Endometrial microvascular endothelial cells (primary cell): Measurements from ENCODE around the gene CACNA1G. TPM values are rescaled to one million over a fixed set of nuclear protein-coding genes. Genes with fewer than 3 reads are reported as not detected.

Source experiments
- in situ Hi-C: cut with HindIII; loops from 2 replicates; pipeline ENCODE4 v1.10.0; 2017; ENCODE audit warnings: low sequenced_read_pairs, low pct_unique_long_range_greater_than_20kb; ENCODE audit errors: inconsistent ontology term
- total RNA-seq: library from RNA; depleted of rRNA; stranded (reverse); fragments of >200 nt; gene quantifications from one replicate; pipeline ENCODE4 v1.2.3, GENCODE V29; 2015; ENCODE audit errors: inconsistent ontology term

Gene CACNA1G
- total RNA-seq, 1 donor from 2014 or later, result not detected

GRCh38 chr17:50657627-50658026 lies 97.1 kb downstream of the CACNA1G start:
- in situ Hi-C loops, result no loop called here

DNA sequence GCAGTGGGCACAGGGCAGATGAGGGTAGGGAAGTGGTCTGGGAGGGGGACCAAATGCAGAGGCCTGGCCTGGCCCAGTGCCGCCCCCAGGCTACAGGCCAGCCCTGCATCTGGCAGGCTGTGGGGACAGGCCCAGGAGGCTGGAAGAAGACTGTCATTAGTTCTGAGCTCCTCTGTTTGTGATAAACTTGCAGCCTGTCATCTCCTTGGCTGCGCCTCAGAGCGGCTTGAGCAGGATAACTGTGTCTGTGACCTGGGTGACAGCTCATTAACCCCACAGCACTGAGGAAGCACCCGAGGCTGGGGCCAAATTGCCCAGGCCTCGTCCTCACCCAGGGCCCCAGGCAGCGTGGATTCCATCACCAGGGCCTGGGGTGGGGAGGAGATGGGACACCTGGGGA lies 98.1 kb downstream of the CACNA1G start:
- in situ Hi-C loops, result no loop called here

DNA sequence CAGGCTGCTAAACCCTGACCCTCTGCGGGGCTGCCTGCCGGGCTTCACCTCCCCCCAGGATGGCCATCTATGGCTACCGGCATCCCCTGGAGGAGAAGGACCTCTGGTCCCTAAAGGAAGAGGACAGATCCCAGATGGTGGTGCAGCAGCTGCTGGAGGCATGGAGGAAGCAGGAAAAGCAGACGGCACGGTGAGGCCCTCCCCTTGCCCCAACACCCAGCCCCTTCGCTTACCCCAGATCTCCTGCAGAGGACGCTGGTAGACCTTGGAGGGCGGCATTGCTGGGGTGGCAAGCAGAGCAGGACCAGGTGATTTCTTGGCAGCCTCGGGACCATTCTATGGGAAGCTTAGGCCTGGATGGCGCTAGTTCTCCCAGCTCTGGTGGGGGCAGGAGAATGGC lies 98.7 kb downstream of the CACNA1G start:
- in situ Hi-C loops, result no loop called here

GRCh38 chr17:50660042-50660886 lies 99.7 kb downstream of the CACNA1G start:
- in situ Hi-C loops, result no loop called here

DNA sequence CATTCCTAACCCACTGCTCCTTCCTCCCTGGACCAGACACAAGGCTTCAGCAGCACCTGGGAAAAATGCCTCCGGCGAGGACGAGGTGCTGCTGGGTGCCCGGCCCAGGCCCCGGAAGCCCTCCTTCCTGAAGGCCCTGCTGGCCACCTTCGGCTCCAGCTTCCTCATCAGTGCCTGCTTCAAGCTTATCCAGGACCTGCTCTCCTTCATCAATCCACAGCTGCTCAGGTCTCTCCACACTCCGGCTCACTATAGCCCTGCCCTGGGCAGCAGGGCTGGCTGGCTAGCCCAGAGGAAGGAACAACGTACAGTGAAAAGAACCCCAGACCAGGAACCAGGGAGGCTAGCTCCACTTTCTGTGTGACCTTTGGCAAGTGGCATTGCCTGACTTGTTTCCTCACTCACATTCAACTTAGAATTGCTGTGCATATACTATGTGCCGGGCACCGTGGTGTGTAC lies 100.4 kb downstream of the CACNA1G start:
- in situ Hi-C loops, result no loop called here

- in situ Hi-C loops, result no loop called here
Observed at GRCh38 chr17:50661348-50661747, 100.8 kb downstream of the CACNA1G start.

GRCh38 chr17:50661795-50662391 lies 101.4 kb downstream of the CACNA1G start:
- in situ Hi-C loops, result no loop called here

DNA sequence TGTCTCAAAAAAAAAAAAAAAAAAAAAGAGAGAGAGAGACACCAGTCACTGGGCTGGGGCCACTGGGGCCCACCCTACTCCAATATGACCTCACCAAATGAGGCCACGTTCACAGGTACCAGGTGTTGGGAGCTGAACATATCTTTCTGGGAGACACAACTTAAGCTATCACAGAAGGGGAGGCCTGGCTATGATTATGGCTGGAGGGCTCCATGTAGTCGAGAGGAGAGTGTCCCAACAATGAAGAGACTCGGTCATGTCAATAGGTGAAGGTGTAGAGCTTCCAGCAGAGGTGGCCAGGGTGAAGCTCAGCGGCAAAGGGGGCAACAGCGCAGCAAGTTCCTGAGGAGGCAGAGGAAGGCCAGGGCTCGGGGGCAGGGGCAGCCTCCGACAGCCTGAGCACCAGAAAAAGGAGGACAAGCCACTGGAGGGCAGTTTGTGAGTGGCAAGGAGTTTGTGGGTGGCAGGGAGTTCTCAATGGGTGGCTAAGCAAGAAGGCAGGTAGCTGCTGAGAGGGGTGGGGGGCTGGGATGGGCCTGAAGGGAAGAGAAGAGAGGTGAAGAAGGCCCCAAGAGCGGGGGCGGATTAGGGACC lies 102.2 kb downstream of the CACNA1G start:
- in situ Hi-C loops, result no loop called here

GRCh38 chr17:50663812-50664374 lies 103.4 kb downstream of the CACNA1G start:
- in situ Hi-C loops, result no loop called here

DNA sequence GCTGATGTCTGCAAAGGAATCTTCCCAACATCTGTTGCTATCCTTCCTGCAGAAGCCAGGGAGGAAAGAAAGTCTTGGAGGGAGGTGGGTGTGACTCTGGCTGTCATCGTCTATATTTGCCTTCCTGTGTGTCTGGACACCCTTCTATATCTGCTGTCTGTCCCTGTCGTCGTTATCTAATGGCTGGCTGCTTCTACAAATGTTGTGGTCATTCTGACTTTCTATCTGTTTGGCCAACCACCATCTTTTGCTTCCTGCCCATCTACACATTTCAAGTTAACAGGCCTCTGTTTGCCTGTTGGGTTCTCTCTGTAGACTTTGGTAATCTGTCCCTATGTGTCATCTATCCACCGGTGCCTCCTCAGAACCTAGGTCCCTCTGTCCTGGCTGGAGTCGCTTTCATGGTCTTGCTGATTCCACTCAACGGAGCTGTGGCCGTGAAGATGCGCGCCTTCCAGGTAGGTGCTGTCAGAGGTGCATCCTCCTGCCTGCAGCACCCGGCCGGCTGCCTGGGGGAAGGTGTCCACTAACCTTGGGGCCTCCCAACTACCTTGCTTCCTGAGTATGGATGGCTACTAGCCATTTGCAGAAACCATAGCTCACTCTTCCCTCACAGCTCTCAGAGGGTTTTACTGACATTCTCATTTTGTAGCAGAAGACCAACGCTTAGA lies 104.4 kb downstream of the CACNA1G start:
- in situ Hi-C loops, result no loop called here

- in situ Hi-C loops, result no loop called here
Observed at GRCh38 chr17:50665838-50666237, 105.3 kb downstream of the CACNA1G start.

DNA sequence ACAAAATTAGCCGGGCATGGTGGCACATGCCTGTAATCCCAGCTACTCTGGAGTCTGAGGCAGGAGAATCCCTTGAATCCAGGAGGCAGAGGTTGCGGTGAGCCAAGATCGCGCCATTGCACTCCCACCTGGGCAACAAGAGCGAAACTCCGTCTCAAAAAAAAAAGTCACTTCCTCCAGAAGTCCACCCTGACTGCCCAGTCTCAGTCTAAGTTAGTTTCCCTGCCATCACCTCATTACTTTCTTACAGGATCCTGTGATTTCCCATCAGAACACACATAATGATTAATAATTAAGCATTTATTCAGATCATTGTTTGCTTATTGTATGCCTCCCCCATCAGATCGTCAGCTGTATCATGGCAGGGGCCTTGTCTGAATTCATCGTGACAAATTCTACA lies 105.8 kb downstream of the CACNA1G start:
- in situ Hi-C loops, result no loop called here

DNA sequence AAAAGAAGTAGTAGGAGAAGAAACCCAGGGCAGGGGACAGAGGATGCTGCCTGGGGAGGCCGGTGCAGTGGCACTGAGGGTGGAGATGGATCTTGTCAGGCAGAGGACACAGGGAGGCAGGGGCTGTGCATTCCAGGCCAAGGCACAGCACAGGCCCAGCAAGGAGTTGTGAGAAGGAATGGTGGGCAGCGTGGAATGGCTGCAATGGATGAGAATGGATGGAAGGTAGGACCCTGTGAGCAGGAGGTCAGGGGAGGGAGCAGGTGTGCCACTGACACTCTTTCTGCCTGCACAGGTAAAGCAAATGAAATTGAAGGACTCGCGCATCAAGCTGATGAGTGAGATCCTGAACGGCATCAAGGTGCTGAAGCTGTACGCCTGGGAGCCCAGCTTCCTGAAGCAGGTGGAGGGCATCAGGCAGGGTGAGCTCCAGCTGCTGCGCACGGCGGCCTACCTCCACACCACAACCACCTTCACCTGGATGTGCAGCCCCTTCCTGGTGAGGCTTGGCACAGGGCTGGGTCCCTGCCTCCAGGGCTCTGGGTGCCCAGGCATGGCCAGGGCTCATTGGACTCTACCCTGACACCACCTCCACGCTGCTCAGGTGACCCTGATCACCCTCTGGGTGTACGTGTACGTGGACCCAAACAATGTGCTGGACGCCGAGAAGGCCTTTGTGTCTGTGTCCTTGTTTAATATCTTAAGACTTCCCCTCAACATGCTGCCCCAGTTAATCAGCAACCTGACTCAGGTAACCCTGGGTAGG lies 106.9 kb downstream of the CACNA1G start:
- in situ Hi-C loops, result no loop called here

DNA sequence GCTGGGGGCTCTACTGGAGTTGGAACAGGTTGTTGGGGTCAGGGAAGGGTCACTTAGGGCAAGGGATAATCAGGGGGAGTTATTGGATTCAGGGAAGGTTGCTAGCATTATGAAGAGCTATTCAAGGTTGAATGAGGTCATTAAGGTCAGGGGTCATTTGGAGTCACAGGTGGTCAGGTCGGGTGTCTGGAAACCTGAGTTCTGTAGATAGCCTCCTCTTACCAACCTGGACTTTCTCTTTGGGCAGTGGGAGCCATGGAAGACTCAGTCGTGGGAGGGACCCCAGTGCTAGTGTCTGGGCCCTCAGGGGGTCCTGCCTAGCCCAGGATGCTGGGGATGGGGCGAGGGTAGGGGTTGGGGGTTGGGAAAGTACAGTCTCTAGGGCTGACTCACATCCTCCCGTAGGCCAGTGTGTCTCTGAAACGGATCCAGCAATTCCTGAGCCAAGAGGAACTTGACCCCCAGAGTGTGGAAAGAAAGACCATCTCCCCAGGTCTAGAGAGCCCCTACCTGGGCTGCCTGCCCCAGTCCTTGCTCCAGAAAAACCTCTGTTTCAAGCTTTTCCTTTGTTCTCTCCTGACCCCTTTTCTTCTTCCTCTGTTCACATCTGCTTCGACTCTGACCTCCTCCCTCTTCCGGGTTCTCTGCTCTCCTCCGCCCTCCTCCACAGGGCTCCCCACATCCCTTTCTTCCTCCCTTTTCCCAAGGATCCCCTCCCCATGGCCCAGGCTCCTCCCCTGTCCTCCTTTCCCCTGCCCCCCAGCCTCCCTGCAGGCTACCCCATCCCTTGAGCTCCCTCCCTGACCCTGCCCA lies 107.7 kb downstream of the CACNA1G start:
- in situ Hi-C loops, result no loop called here

GRCh38 chr17:50668838-50669581 lies 108.5 kb downstream of the CACNA1G start:
- in situ Hi-C loops, result no loop called here

GRCh38 chr17:50672071-50672470 lies 111.6 kb downstream of the CACNA1G start:
- in situ Hi-C loops, result no loop called here
